Endothelial cell of umbilical vein (primary cell): Measurements from ENCODE around the gene COL15A1. TPM values are rescaled to one million over a fixed set of nuclear protein-coding genes. Genes with fewer than 3 reads are reported as not detected.

Source experiments
- BruUV-seq: library from RNA; stranded (reverse); fragments of 400-500 nt; replicated peaks from 2 replicates; lab custom pipeline; 2021; lab: Mats Ljungman, UMichigan
- CTCF ChIA-PET: fragments of 300-600, 350-600 bp; sonication (Branson Sonifier 250); formaldehyde crosslinking; loops from one replicate; lab custom pipeline; 2021; ENCODE audit warnings: antibody characterized with exemption, inconsistent platforms; lab: Charles Lee
- POLR2A ChIA-PET: fragments of 300-600, 350-600 bp; sonication (Branson Sonifier 250); formaldehyde crosslinking; loops from one replicate; lab custom pipeline; 2021; ENCODE audit warnings: antibody characterized with exemption, inconsistent platforms; lab: Charles Lee
- DNase-seq: peaks from one replicate; pipeline ENCODE4 v3.0.0-alpha.2; 2011; ENCODE audit warnings: low read depth, low spot score
- FAIRE-seq: peaks from 2 replicates; lab custom pipeline; 2011; peaks lifted over from hg19 to GRCh38; lab: Jason Lieb, UNC
- H2AFZ ChIP-seq: 2 replicates; pipeline ENCODE4 v1.6.0; 2012; ENCODE audit warnings: low read depth, low read length, control low read depth, inconsistent platforms
- H3K27ac ChIP-seq: 2 replicates; pipeline ENCODE4 v1.5.1; 2011; ENCODE audit warnings: low read depth, mild to moderate bottlenecking, control low read depth, low read length, moderate library complexity; ENCODE audit not compliant: insufficient read depth
- H3K27me3 ChIP-seq, 2 experiments: 2 replicates each; pipeline versions ENCODE4 v1.6.0 to v1.6.1; 2011; ENCODE audit warnings: low read length in 2 of 2, mixed read lengths in 1 of 2; ENCODE audit not compliant: control insufficient read depth in 2 of 2, insufficient read depth in 2 of 2
- H3K36me3 ChIP-seq, 2 experiments: 2 replicates in 1 of 2; 3 replicates in 1 of 2; pipeline ENCODE4 v1.5.1; 2011; ENCODE audit warnings: low read length in 2 of 2, mild to moderate bottlenecking in 1 of 2, moderate library complexity in 1 of 2; ENCODE audit not compliant: control insufficient read depth in 2 of 2, insufficient read depth in 2 of 2; ENCODE audit errors: extremely low read depth in 1 of 2
- H3K4me1 ChIP-seq: 3 replicates; pipeline ENCODE4 v1.5.1; 2011; ENCODE audit warnings: mild to moderate bottlenecking, low read length; ENCODE audit not compliant: control insufficient read depth, insufficient read depth; ENCODE audit errors: extremely low read depth
- H3K4me2 ChIP-seq: 2 replicates; pipeline ENCODE4 v1.6.1; 2011; ENCODE audit warnings: low read length, control low read depth, mixed read lengths; ENCODE audit not compliant: insufficient read depth
- H3K4me3 ChIP-seq, 3 experiments: fragments of 200-600 bp in 1 of 3; sonication (generic), shearing (Covaris generic) in 1 of 3; replicated peaks in 1 of 3; 2 replicates each; pipeline ENCODE4 v1.5.1; 2011 to 2016; ENCODE audit warnings: control low read depth in 3 of 3, low read length in 3 of 3, mild to moderate bottlenecking in 2 of 3, inconsistent platforms in 1 of 3, low read depth in 1 of 3, moderate library complexity in 1 of 3; ENCODE audit not compliant: insufficient read depth in 1 of 3
- H3K79me2 ChIP-seq: 2 replicates; pipeline ENCODE4 v1.6.0; 2012; ENCODE audit warnings: low read length, inconsistent platforms; ENCODE audit not compliant: control insufficient read depth, insufficient read depth
- H3K9ac ChIP-seq: replicated peaks from 2 replicates; pipeline ENCODE3; 2011; ENCODE audit warnings: low read length, control low read depth; ENCODE audit not compliant: insufficient read depth; ENCODE audit errors: extremely low read depth
- H3K9me1 ChIP-seq: replicated peaks from 3 replicates; pipeline ENCODE4 v1.6.0; 2011; ENCODE audit warnings: mild to moderate bottlenecking, low read length; ENCODE audit not compliant: control insufficient read depth, insufficient read depth; ENCODE audit errors: extremely low read depth
- H3K9me3 ChIP-seq: replicated peaks from 2 replicates; pipeline ENCODE4 v1.5.1; 2012; ENCODE audit warnings: low read length, inconsistent platforms; ENCODE audit not compliant: control insufficient read depth, insufficient read depth
- H4K20me1 ChIP-seq: replicated peaks from 2 replicates; pipeline ENCODE3; 2011; ENCODE audit warnings: mild to moderate bottlenecking, low read length; ENCODE audit not compliant: control insufficient read depth, insufficient read depth; ENCODE audit errors: extremely low read depth
- CTCF ChIP-seq, 2 donors: IDR thresholded peaks; 1 replicate in 1 of 2; 2 replicates in 1 of 2; pipeline ENCODE4 v1.5.1; 2011; ENCODE audit warnings: low read length in 2 of 2, mild to moderate bottlenecking in 2 of 2, moderate library complexity in 2 of 2, control low read depth in 1 of 2, inconsistent platforms in 1 of 2, low read depth in 1 of 2; ENCODE audit not compliant: insufficient read depth in 1 of 2; ENCODE audit errors: extremely low read depth in 1 of 2
- EZH2 ChIP-seq: IDR thresholded peaks from 2 replicates; pipeline ENCODE4 v1.6.1; 2012; ENCODE audit warnings: borderline replicate concordance, low read depth, mild to moderate bottlenecking, moderate library complexity, low read length, inconsistent platforms; ENCODE audit not compliant: severe bottlenecking
- FOS ChIP-seq: IDR thresholded peaks from 2 replicates; pipeline ENCODE4 v1.6.1; 2011; ENCODE audit warnings: mild to moderate bottlenecking, low read length, moderate library complexity, borderline replicate concordance; ENCODE audit not compliant: insufficient read depth
- GATA2 ChIP-seq: IDR thresholded peaks from 2 replicates; pipeline ENCODE4 v1.7.0; 2011; ENCODE audit warnings: low read depth, mild to moderate bottlenecking, moderate library complexity, mixed read lengths, low read length; ENCODE audit not compliant: insufficient read length, insufficient read depth
- MAX ChIP-seq: IDR thresholded peaks from 2 replicates; pipeline ENCODE4 v1.6.1; 2011; ENCODE audit not compliant: insufficient read depth, insufficient read length
- MYC ChIP-seq: IDR thresholded peaks from one replicate; pipeline ENCODE4 v1.6.1; 2011; ENCODE audit warnings: mild to moderate bottlenecking, low read depth, low read length
- POLR2A ChIP-seq: IDR thresholded peaks from 2 replicates; pipeline ENCODE4 v1.6.1; 2012; ENCODE audit warnings: low read depth, mild to moderate bottlenecking, control low read depth, low read length
- POLR2AphosphoS5 ChIP-seq: IDR thresholded peaks from 2 replicates; pipeline ENCODE4 v1.6.1; 2012; ENCODE audit warnings: low read depth, mild to moderate bottlenecking, control low read depth, low read length, moderate library complexity; ENCODE audit not compliant: insufficient read depth
- dilution Hi-C: fragments of 300-500 bp; cut with MboI; formaldehyde crosslinking; loops from one replicate; pipeline ENCODE4 v1.15.0; 2019; ENCODE audit warnings: low sequenced_read_pairs; ENCODE audit not compliant: extremely low pct_ligation_motif_present
- intact Hi-C: fragments of 100-400 bp; cut with micrococcal nuclease; formaldehyde crosslinking; loops from one replicate; pipeline ENCODE4 v1.10.0; 2022
- polyA plus RNA-seq, 4 experiments: library from polyadenylated mRNA; depleted of rRNA in 3 of 4; stranded (reverse) in 3 of 4; unstranded in 1 of 4; fragments of >200 nt; gene quantifications; 2 replicates each; pipeline versions ENCODE4 v1.2.1 to v1.2.3, GENCODE V29; 2011 to 2012; ENCODE audit warnings: missing spikeins in 1 of 4
- total RNA-seq: library from RNA; stranded (reverse); gene quantifications from 2 replicates; pipeline ENCODE4 v1.2.3, GENCODE V29; 2021

Gene COL15A1
- total and polyA plus RNA-seq, 2 donors (not counting 3 experiments of a cell fraction or from before 2014, with no cell fraction given): not detected

- no peak overlapping the region for H3K9ac ChIP-seq
- ChIA-PET POLR2A (no interaction called here), CTCF (no interaction called here)
- no TSS peak for BruUV-seq
- no peaks in the 10 kb centered on the region for H4K20me1 ChIP-seq
- H3K4me1 ChIP-seq: no peaks in the 10 kb centered on the region
- dilution Hi-C loops: no loop called here
- intact Hi-C loops: no loop called here
- H3K36me3 ChIP-seq: no peaks in the 10 kb centered on the region
- H3K9me1 ChIP-seq: no peaks in the 10 kb centered on the region
- no peak overlapping the region for H3K4me3 ChIP-seq
- H3K9me3 ChIP-seq: no peaks in the 10 kb centered on the region
- no peak overlapping the region for H3K4me2 ChIP-seq
- no peak overlapping the region for H3K27ac ChIP-seq
- no peak overlapping the region for H2AFZ ChIP-seq
- TF ChIP-seq POLR2AphosphoS5 (no peak), MAX (no peak), CTCF (IDR thresholded peaks at IDR 0.05; ENCODE audit: extremely low read depth in 1 of 2, insufficient read depth in 1 of 2, low read depth in 1 of 2, low read length in 2 of 2) (no peak), POLR2A (no peak), GATA2 (no peak), FOS (no peak), EZH2 (no peak), MYC (no peak)
- FAIRE-seq (no peak), DNase-seq (no peak)
- no peaks in the 10 kb centered on the region for H3K79me2 ChIP-seq
- H3K27me3 ChIP-seq: peaks cover 4 to 15% of the 10 kb centered on the region in 2 experiments
These were observed 149.7 kb downstream of the COL15A1 start for GRCh38 chr9:99093492-99093791.
